GM12892 (cell line): ENCODE results near the gene UGCG.

ENCODE experiments used
- POLR2A ChIP-seq: IDR thresholded peaks from 2 replicates; pipeline ENCODE4 v1.6.1; 2011; ENCODE audit warnings: low read depth, low read length, control low read depth
- POLR2AphosphoS5 ChIP-seq: IDR thresholded peaks from 2 replicates; pipeline ENCODE4 v1.6.1; 2011; ENCODE audit warnings: low read depth, low read length, control low read depth
- TAF1 ChIP-seq: IDR thresholded peaks from 2 replicates; pipeline ENCODE4 v1.6.1; 2011; ENCODE audit warnings: low read depth, mild to moderate bottlenecking, control low read depth, low read length, borderline replicate concordance

GRCh38 chr9:111917201-111917600 lies 20.6 kb downstream of the UGCG start:
- no peak for TF ChIP-seq POLR2A
- no peak for TF ChIP-seq TAF1
- TF ChIP-seq POLR2AphosphoS5 = no peak
